A549 (cell line): ENCODE results near the gene KIF27. TPM values are rescaled to one million over a fixed set of nuclear protein-coding genes. Genes with fewer than 3 reads are reported as not detected.
"Not testable (repeated sequence)": the region's sequence is repeated elsewhere in the genome, so short reads cannot be mapped to it uniquely, and the experiment has no call there.

ENCODE experiments used
- ATAC-seq, 2 experiments: fragments of 200-7000 bp in 1 of 2; fragments of >200 bp in 1 of 2; cut with Nextera tagmentation in 1 of 2; cut with Tn5 transposase in 1 of 2; 3 replicates each; pipeline versions ENCODE4 v1.8.0 to v1.9.1; 2018 to 2020; ENCODE audit warnings: mild to moderate bottlenecking in 1 of 2, moderate library complexity in 1 of 2
- CTCF ChIA-PET: fragments of 300-600 bp; sonication (Branson Sonifier 250); formaldehyde crosslinking; extraction: SDS; loops from one replicate; lab custom pipeline; 2021; ENCODE audit warnings: antibody characterized with exemption, inconsistent platforms; lab: Yijun Ruan, JAX
- POLR2A ChIA-PET: fragments of 350-600 bp; formaldehyde crosslinking; extraction: SDS; loops from one replicate; lab custom pipeline; 2021; ENCODE audit warnings: antibody characterized with exemption, inconsistent platforms; lab: Yijun Ruan, JAX
- DNase-seq, 2 experiments: peaks; one replicate each; pipeline versions ENCODE4 v3.0.0 to v3.0.0-alpha.2; 2011 to 2016; ENCODE audit warnings: low read depth in 1 of 2, low spot score in 1 of 2
- FAIRE-seq: peaks from 2 replicates; lab custom pipeline; 2011; peaks lifted over from hg19 to GRCh38; lab: Jason Lieb, UNC
- H3K27ac ChIP-seq, 2 experiments: fragments of >200 bp; sonication (Bioruptor Twin); formaldehyde crosslinking; 3 replicates each; pipeline ENCODE4 v1.5.1; 2016 to 2017
- H3K4me1 ChIP-seq: fragments of >200 bp; sonication (Bioruptor Twin); formaldehyde crosslinking; 3 replicates; pipeline ENCODE4 v1.6.1; 2016
- H3K4me2 ChIP-seq: fragments of >200 bp; sonication (Bioruptor Twin); formaldehyde crosslinking; 3 replicates; pipeline ENCODE4 v1.6.1; 2016
- H3K4me3 ChIP-seq: fragments of >200 bp; sonication (Bioruptor Twin); formaldehyde crosslinking; 3 replicates; pipeline ENCODE4 v1.5.1; 2016
- H3K9me3 ChIP-seq: fragments of >200 bp; sonication (Bioruptor Twin); formaldehyde crosslinking; 3 replicates; pipeline ENCODE4 v1.6.1; 2016
- CEBPB ChIP-seq, 2 experiments: fragments of >200 bp in 1 of 2; sonication (Bioruptor Twin) in 1 of 2; formaldehyde crosslinking in 1 of 2; IDR thresholded peaks; 2 replicates each; pipeline ENCODE4 v1.6.1; 2012 to 2016
- CTCF ChIP-seq: fragments of >200 bp; sonication (Bioruptor Twin); formaldehyde crosslinking; IDR thresholded peaks from 3 replicates; pipeline ENCODE4 v1.5.1; 2016
- EP300 ChIP-seq, 2 experiments: fragments of >200 bp; sonication (Bioruptor Twin); formaldehyde crosslinking; IDR thresholded peaks; 2 replicates in 1 of 2; 3 replicates in 1 of 2; pipeline ENCODE4 v1.6.1; 2016 to 2017
- FOSL2 ChIP-seq, 2 experiments: fragments of 450-650 bp in 1 of 2; fragments of >200 bp in 1 of 2; sonication (Bioruptor Twin) in 1 of 2; formaldehyde crosslinking; IDR thresholded peaks; 2 replicates each; pipeline versions ENCODE4 v1.5.0 to v1.6.1; 2016 to 2020; ENCODE audit warnings: mild to moderate bottlenecking in 1 of 2, moderate library complexity in 1 of 2
- GATA3 ChIP-seq: IDR thresholded peaks from 2 replicates; pipeline ENCODE4 v1.6.1; 2012; ENCODE audit warnings: borderline replicate concordance
- JUN ChIP-seq, 2 experiments: fragments of >200 bp; sonication (Bioruptor Twin); formaldehyde crosslinking; IDR thresholded peaks; 2 replicates in 1 of 2; 3 replicates in 1 of 2; pipeline ENCODE4 v1.6.1; 2016 to 2017
- JUNB ChIP-seq: fragments of >200 bp; sonication (Bioruptor Twin); formaldehyde crosslinking; IDR thresholded peaks from 2 replicates; pipeline ENCODE4 v1.6.1; 2016
- MAFK ChIP-seq: fragments of 450-650 bp; IDR thresholded peaks from 2 replicates; pipeline ENCODE4 v1.6.1; 2014; ENCODE audit not compliant: partially characterized antibody
- MAX ChIP-seq: IDR thresholded peaks from 2 replicates; pipeline ENCODE4 v1.6.1; 2012
- RAD21 ChIP-seq, 2 experiments: fragments of >200 bp in 1 of 2; sonication (Bioruptor Twin) in 1 of 2; formaldehyde crosslinking in 1 of 2; IDR thresholded peaks in 1 of 2; conservative IDR thresholded peaks in 1 of 2; 2 replicates in 1 of 2; 3 replicates in 1 of 2; pipeline ENCODE4 v1.6.1; 2012 to 2018; ENCODE audit warnings: inconsistent platforms in 1 of 2
- RARB ChIP-seq: fragments of 250-450 bp; sonication (Bioruptor Pico); IDR thresholded peaks from 2 replicates; pipeline ENCODE4 v1.8.0; 2021; ENCODE audit warnings: mild to moderate bottlenecking, moderate library complexity
- WGBS: methylation state at CpG from one replicate; pipeline ENCODE4 v1.1.6; 2017; ENCODE audit errors: missing lambda C conversion rate; 5-methylcytosine and 5-hydroxymethylcytosine counted together
- polyA plus RNA-seq, 4 experiments: library from polyadenylated mRNA; depleted of rRNA in 3 of 4; stranded (reverse); fragments of >200 nt; fragmentation: RNase III in 1 of 4; extraction: RNeasy Plus Mini Kit Qiagen cat#74134 plus additional on column Dnase treatment in 1 of 4; gene quantifications; 2 replicates in 3 of 4; 3 replicates in 1 of 4; pipeline ENCODE4 v1.2.3, GENCODE V29; 2011 to 2017

The KIF27 gene
- polyA plus RNA-seq, 2 of the 4 experiments (the other 2 are of a cell fraction), result 2.2 to 6.0 TPM

- H3K9me3 ChIP-seq, FAIRE-seq, H3K4me3 ChIP-seq: not testable (repeated sequence)
- peak overlapping the region; percentile 25 for H3K4me2 ChIP-seq
- TF ChIP-seq JUNB (peak; percentile 80), JUN (IDR thresholded peaks at IDR 0.05) (peak in 1 of 2 experiments; percentile 45; a peak in 1 of 5 replicates), GATA3 (peak; percentile 59), FOSL2 (IDR thresholded peaks at IDR 0.05) (peak; percentile 86), FOSL2 (CRISPR knock-in tag; IDR thresholded peaks at IDR 0.05) (peak; percentile 95), EP300 (IDR thresholded peaks at IDR 0.05) (peak in 1 of 2 experiments; percentile 39; a peak in 1 of 5 replicates), CEBPB (IDR thresholded peaks at IDR 0.05) (peak; percentile 82 to 96), MAX (peak; percentile 54), RARB (CRISPR knock-in tag) (peak; percentile 68; the same call in 1 of the 2 replicates)
- WGBS, result 12% methylated on average over 3 of the region's 3 CpGs
- ATAC-seq, result peak; percentile 81 to 91; a peak in 5 of 6 replicates
- H3K27ac ChIP-seq, result peak overlapping the region in 1 of 2 experiments; percentile 70; a peak in 3 of 6 replicates
- ChIA-PET CTCF (interaction anchor here (0.6 kb wide), 1 partner anchor 89 kb away, joined by 3 read pairs; no protein-coding TSS in a partner anchor), POLR2A (interaction anchor here (0.6 to 1.0 kb wide), 2 partner anchors 35 to 179 kb away, joined by 3 read pairs; no protein-coding TSS in a partner anchor)
- peak in 1 of 2 experiments; percentile 74 for DNase-seq
- peaks cover 16% of the 10 kb centered on the region; the same call in 2 of the 3 replicates for H3K4me1 ChIP-seq
Observed at GRCh38 chr9:83885559-83886240, 35.5 kb downstream of the KIF27 start.

- H3K4me1 ChIP-seq, result peaks cover 16% of the 10 kb centered on the region; the same call in 2 of the 3 replicates
- H3K4me3 ChIP-seq, H3K27ac ChIP-seq, POLR2A ChIA-PET, ATAC-seq, H3K9me3 ChIP-seq: not testable (repeated sequence)
- TF ChIP-seq MAFK, result peak; percentile 81
- TF ChIP-seq, all 56 proteins: peak for 1; not testable (repeated sequence) for 55
- FAIRE-seq, CTCF ChIA-PET, DNase-seq, H3K4me2 ChIP-seq: not testable (repeated sequence)
- WGBS, result 81% methylated on average over 6 of the region's 6 CpGs
Observed at GRCh38 chr9:83881687-83882408, 39.4 kb downstream of the KIF27 start.

- H3K4me3 ChIP-seq, POLR2A ChIA-PET, H3K4me2 ChIP-seq, ATAC-seq, H3K9me3 ChIP-seq, H3K27ac ChIP-seq, CTCF ChIA-PET, DNase-seq, FAIRE-seq, H3K4me1 ChIP-seq: not testable (repeated sequence)
- WGBS, result 91% methylated on average over 3 of the region's 3 CpGs
Observed at GRCh38 chr9:83875559-83875958, 45.7 kb downstream of the KIF27 start.

GRCh38 chr9:83849895-83850294 is 71.3 kb downstream of the KIF27 start:
- H3K4me3 ChIP-seq, H3K9me3 ChIP-seq, DNase-seq, H3K4me1 ChIP-seq, CTCF ChIA-PET, H3K4me2 ChIP-seq, H3K27ac ChIP-seq, FAIRE-seq, ATAC-seq: not testable (repeated sequence)
- POLR2A ChIA-PET, result interaction anchor here (0.7 kb wide), 1 partner anchor 17 kb away, joined by 11 read pairs; no protein-coding TSS in a partner anchor
- WGBS, result 96% methylated on average over 8 of the region's 8 CpGs

- DNase-seq, H3K27ac ChIP-seq, H3K4me3 ChIP-seq, H3K4me1 ChIP-seq, H3K9me3 ChIP-seq, POLR2A ChIA-PET, H3K4me2 ChIP-seq: not testable (repeated sequence)
- WGBS, result 27% methylated on average over 7 of the region's 7 CpGs
- FAIRE-seq, result peak; percentile 99
- CTCF ChIA-PET, result interaction anchor here (1.5 kb wide), 1 partner anchor 74 kb away, joined by 4 read pairs; no protein-coding TSS in a partner anchor
- peak; percentile 81 to 87 for ATAC-seq
- peak; percentile 32 to 48; a peak in 3 of 5 replicates for TF ChIP-seq RAD21 (conservative IDR thresholded peaks at IDR 0.05 in 1 of 2, IDR thresholded peaks at IDR 0.05 in 1 of 2)
- peak; percentile 45 for TF ChIP-seq CTCF
Observed at GRCh38 chr9:83837070-83837643, 84.1 kb downstream of the KIF27 start.

GRCh38 chr9:83830426-83831071 is 90.7 kb downstream of the KIF27 start:
- H3K4me1 ChIP-seq, H3K4me3 ChIP-seq, FAIRE-seq, H3K27ac ChIP-seq, H3K9me3 ChIP-seq, ATAC-seq, POLR2A ChIA-PET, CTCF ChIA-PET, DNase-seq, H3K4me2 ChIP-seq: not testable (repeated sequence)
- WGBS, result 62% methylated on average over 5 of the region's 5 CpGs

GRCh38 chr9:83824986-83825623 is 96.1 kb downstream of the KIF27 start:
- not testable (repeated sequence) for H3K27ac ChIP-seq, FAIRE-seq, H3K9me3 ChIP-seq, H3K4me3 ChIP-seq, H3K4me1 ChIP-seq, H3K4me2 ChIP-seq
- DNase-seq (peak in 1 of 2 experiments; percentile 2), ATAC-seq (peak; percentile 70 to 71; a peak in 4 of 6 replicates)
- ChIA-PET CTCF (interaction anchor here (1.7 kb wide), 1 partner anchor 436 kb away, joined by 4 read pairs; no protein-coding TSS in a partner anchor), POLR2A (interaction anchor here (0.8 kb wide), 1 partner anchor 96 kb away, joined by 3 read pairs; the partner anchor contains the start of gene KIF27)
- 65% methylated on average over 3 of the region's 3 CpGs for WGBS
